K562 (cell line): ENCODE measurements around the gene GDF2. TPM values are rescaled to one million over a fixed set of nuclear protein-coding genes. Genes with fewer than 3 reads are reported as not detected.

ENCODE experiments used
- BRD9 ChIP-seq: fragments of 450-650 bp; IDR thresholded peaks from 2 replicates; pipeline ENCODE4 v1.6.1; 2018; ENCODE audit warnings: low read depth; ENCODE audit not compliant: partially characterized antibody
- CBX5 ChIP-seq: IDR thresholded peaks from 2 replicates; pipeline ENCODE4 v1.6.1; 2014; ENCODE audit warnings: low read depth, borderline replicate concordance
- CEBPB ChIP-seq: fragments of 450-650 bp; IDR thresholded peaks from 2 replicates; pipeline ENCODE4 v1.6.1; 2016; ENCODE audit warnings: missing genetic modification characterization, missing compliant biosample characterization
- CEBPG ChIP-seq, 3 experiments: fragments of 200-800 bp in 1 of 3; sonication (Bioruptor generic) in 1 of 3; sonication (generic) in 1 of 3; formaldehyde crosslinking in 1 of 3; IDR thresholded peaks in 2 of 3; conservative IDR thresholded peaks in 1 of 3; 2 replicates each; pipeline versions ENCODE4 v1.6.1 to v1.8.0; 2016 to 2022; ENCODE audit warnings: missing compliant biosample characterization in 2 of 3, missing genetic modification characterization in 2 of 3, mild to moderate bottlenecking in 1 of 3, missing genetic modification reagents in 1 of 3
- DACH1 ChIP-seq: fragments of 450-650 bp; IDR thresholded peaks from 2 replicates; pipeline ENCODE4 v1.6.1; 2018; ENCODE audit not compliant: partially characterized antibody
- FOXK1 ChIP-seq: sonication (generic); formaldehyde crosslinking; IDR thresholded peaks from 2 replicates; pipeline ENCODE4 v1.8.0; 2022; ENCODE audit warnings: missing genetic modification reagents, mild to moderate bottlenecking, borderline replicate concordance
- PHB ChIP-seq: fragments of 250-450 bp; sonication (Bioruptor Pico); IDR thresholded peaks from 2 replicates; pipeline ENCODE4 v1.5.0; 2021
- RNF219 ChIP-seq: fragments of 250-450 bp; sonication (Bioruptor Pico); IDR thresholded peaks from 2 replicates; pipeline ENCODE4 v1.5.0; 2022; ENCODE audit warnings: mild to moderate bottlenecking
- SMC3 ChIP-seq: conservative IDR thresholded peaks from 2 replicates; pipeline ENCODE4 v1.6.1; 2011; ENCODE audit warnings: low read depth, low read length, improper control_type of control experiment; ENCODE audit not compliant: insufficient read depth
- ZFX ChIP-seq: sonication (generic); formaldehyde crosslinking; IDR thresholded peaks from 2 replicates; pipeline ENCODE4 v1.8.0; 2022; ENCODE audit warnings: mild to moderate bottlenecking, missing genetic modification reagents, moderate library complexity
- ZNF212 ChIP-seq: fragments of 450-650 bp; formaldehyde crosslinking; IDR thresholded peaks from 2 replicates; pipeline ENCODE4 v1.4.0; 2020; ENCODE audit warnings: mild to moderate bottlenecking
- ZNF224 ChIP-seq: sonication (generic); formaldehyde crosslinking; IDR thresholded peaks from 2 replicates; pipeline ENCODE4 v1.8.0; 2022; ENCODE audit warnings: mild to moderate bottlenecking, missing genetic modification reagents
- ZNF431 ChIP-seq: sonication (generic); formaldehyde crosslinking; IDR thresholded peaks from 2 replicates; pipeline ENCODE4 v1.8.0; 2022; ENCODE audit warnings: mild to moderate bottlenecking, missing genetic modification reagents
- polyA plus RNA-seq, 8 experiments: library from polyadenylated mRNA; depleted of rRNA in 4 of 8; stranded (reverse) in 5 of 8; unstranded in 3 of 8; fragments of >200 nt; fragmentation: Nextera tagmentation in 2 of 8; fragmentation: Illumina TruSeq in 1 of 8; extraction: Ambion mirVana in 2 of 8; extraction: Trizol in 1 of 8; gene quantifications; 2 replicates each; pipeline versions ENCODE4 v1.2.1 to v1.2.3, GENCODE V29; 2011 to 2014; ENCODE audit warnings: inconsistent platforms in 1 of 8, missing spikeins in 1 of 8
- total RNA-seq, 7 experiments: library from RNA; depleted of rRNA in 6 of 7; stranded (reverse); fragments of >200 nt in 6 of 7; fragmentation: Illumina TruSeq in 2 of 7; extraction: Trizol in 2 of 7; gene quantifications; 2 replicates each; pipeline versions ENCODE4 v1.2.1 to v1.2.3, GENCODE V29; 2011 to 2021; ENCODE audit warnings: low replicate concordance in 1 of 7

Gene GDF2
- total and polyA plus RNA-seq, 9 of the 15 experiments (the other 6 are each of a cell fraction or from before 2014, with no cell fraction given), result 0.08 to 0.58 (median 0.27) TPM; not detected in 2

- TF ChIP-seq RNF219, result no peak
- TF ChIP-seq CBX5, result no peak
- TF ChIP-seq CEBPG (CRISPR knock-in tag; IDR thresholded peaks at IDR 0.05), result no peak
- peak; percentile 50 to 73; a peak in 3 of 4 replicates for TF ChIP-seq CEBPG (tag; conservative IDR thresholded peaks at IDR 0.05 in 1 of 2, IDR thresholded peaks at IDR 0.05 in 1 of 2)
- TF ChIP-seq ZFX (CRISPR knock-in tag), result no peak
- no peak for TF ChIP-seq FOXK1 (CRISPR knock-in tag)
- no peak for TF ChIP-seq ZNF224
- peak; percentile 63 for TF ChIP-seq CEBPB
- TF ChIP-seq BRD9, result no peak
- no peak for TF ChIP-seq DACH1
- no peak for TF ChIP-seq ZNF431 (CRISPR knock-in tag)
- no peak for TF ChIP-seq ZNF212 (CRISPR knock-in tag)
- TF ChIP-seq PHB, result no peak
- TF ChIP-seq SMC3, result no peak
- TF ChIP-seq, all 486 proteins: peak for 3
Observed at GRCh38 chr10:47344996-47345870, 23.0 kb downstream of the GDF2 start (continued).
